ENCODE measurements around the gene EVA1C.

DNA sequence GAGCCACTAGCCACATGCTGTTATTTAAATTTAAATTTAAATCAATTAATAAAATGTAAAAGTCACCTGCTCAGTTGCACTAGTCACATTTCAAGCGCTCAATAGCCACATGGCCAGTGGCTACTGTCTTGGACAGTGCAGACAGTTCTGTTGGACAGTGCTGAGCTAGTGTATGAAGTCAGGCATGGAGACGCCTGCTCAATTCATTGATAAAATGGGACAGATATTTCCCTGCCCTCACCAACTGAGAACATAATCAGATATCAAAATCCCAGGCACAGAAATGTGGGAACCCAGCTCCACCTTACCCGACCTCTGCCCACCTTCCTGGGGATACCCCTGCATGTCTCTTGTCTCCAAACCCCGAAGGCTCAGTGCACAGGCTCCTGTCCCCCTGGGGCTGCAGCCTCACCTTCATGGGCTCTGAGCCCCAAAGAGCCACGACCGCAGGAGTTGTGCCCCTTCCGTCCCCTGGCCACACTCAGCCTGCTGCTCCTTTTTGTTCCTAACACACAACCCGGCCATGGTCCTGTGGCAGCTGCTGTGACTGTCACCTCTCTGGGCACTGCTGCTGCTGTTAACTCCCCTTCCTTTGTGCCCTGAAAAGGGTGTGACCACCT lies 109.3 kb downstream of the EVA1C start:
- TF ChIP-seq, protein P1, sequence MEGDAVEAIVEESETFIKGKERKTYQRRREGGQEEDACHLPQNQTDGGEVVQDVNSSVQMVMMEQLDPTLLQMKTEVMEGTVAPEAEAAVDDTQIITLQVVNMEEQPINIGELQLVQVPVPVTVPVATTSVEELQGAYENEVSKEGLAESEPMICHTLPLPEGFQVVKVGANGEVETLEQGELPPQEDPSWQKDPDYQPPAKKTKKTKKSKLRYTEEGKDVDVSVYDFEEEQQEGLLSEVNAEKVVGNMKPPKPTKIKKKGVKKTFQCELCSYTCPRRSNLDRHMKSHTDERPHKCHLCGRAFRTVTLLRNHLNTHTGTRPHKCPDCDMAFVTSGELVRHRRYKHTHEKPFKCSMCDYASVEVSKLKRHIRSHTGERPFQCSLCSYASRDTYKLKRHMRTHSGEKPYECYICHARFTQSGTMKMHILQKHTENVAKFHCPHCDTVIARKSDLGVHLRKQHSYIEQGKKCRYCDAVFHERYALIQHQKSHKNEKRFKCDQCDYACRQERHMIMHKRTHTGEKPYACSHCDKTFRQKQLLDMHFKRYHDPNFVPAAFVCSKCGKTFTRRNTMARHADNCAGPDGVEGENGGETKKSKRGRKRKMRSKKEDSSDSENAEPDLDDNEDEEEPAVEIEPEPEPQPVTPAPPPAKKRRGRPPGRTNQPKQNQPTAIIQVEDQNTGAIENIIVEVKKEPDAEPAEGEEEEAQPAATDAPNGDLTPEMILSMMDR (IDR thresholded peaks at IDR 0.05) = no peak
- no peak for TF ChIP-seq POLR2A (IDR thresholded peaks at IDR 0.05)
